Measurements from ENCODE around the gene NAB2.

NAB2 gene

GRCh38 chr12:57131896-57132744 is 43.2 kb downstream of the NAB2 start:
- no peak for DNase-seq (ENCODE audit: low spot score)

DNA sequence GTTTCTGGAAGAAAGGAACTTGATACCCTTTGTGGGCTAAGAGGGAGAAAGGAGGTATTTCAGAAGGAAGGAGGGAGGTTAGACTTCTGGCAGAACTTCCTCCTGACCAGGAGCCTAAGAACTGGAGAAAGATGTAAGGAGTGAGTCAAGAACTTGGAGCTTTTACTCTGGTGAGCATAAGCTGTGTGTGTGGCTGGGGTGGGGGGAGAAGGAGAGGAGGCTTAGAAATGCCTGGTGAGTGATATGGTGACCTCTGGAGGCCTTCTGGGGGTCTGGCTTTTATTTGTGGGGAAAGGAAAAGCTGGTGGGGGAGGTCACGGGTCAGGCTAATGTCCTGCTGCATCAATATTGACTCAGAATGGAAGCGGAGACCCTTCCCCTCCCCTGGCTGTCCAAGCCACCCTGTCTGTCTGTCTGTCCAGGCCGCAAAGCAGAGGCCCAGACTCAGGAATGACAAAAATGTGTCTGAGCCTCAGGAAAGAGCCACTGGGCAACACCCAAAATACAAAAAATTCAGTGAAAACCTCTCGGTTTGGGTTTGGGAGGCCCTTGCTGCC is 44.2 kb downstream of the NAB2 start:
- DNase-seq (ENCODE audit: low spot score): no peak

GRCh38 chr12:57133916-57134315 is 45.0 kb downstream of the NAB2 start:
- no peak for DNase-seq (ENCODE audit: low spot score)

GRCh38 chr12:57134949-57135348 is 46.0 kb downstream of the NAB2 start:
- DNase-seq (ENCODE audit: low spot score): no peak

GRCh38 chr12:57135527-57136326 is 46.8 kb downstream of the NAB2 start:
- DNase-seq (ENCODE audit: low spot score): peak; percentile 92

DNA sequence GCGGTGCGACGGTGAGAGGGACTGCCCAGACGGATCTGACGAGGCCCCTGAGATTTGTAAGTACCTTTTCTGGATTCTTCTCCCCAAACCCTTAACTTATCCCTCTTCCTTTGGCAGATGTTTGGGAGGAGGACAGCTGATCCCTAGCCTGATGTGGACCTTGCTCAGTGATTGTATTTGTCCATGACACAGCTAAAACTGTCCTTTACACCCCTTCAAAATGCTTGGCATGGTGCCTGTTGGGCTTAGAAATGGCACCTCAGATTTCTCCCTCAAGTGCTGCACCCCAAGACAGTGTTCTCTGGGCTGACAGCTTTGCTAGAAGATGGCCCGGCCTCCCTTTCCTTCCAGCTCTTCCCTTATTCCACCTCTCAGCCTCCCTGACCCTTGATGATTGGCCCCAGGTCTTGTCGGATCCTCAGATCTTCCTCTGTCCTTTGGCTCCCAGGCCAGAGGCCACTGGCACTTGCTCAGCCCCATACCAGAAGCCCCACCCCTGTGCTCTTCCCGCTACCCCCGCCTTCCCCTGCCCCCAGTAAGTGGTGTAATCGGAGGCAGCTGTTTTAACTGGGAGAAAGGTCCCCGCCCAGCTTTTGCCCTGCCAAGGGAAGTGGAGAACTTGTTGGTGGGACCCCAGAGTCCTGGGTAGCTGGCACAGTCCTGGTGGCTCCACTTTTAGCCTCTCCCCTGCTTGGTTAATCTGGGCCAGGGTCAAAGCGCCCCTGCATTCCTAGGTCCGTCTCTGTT is 49.8 kb downstream of the NAB2 start:
- DNase-seq (ENCODE audit: low spot score): no peak

DNA sequence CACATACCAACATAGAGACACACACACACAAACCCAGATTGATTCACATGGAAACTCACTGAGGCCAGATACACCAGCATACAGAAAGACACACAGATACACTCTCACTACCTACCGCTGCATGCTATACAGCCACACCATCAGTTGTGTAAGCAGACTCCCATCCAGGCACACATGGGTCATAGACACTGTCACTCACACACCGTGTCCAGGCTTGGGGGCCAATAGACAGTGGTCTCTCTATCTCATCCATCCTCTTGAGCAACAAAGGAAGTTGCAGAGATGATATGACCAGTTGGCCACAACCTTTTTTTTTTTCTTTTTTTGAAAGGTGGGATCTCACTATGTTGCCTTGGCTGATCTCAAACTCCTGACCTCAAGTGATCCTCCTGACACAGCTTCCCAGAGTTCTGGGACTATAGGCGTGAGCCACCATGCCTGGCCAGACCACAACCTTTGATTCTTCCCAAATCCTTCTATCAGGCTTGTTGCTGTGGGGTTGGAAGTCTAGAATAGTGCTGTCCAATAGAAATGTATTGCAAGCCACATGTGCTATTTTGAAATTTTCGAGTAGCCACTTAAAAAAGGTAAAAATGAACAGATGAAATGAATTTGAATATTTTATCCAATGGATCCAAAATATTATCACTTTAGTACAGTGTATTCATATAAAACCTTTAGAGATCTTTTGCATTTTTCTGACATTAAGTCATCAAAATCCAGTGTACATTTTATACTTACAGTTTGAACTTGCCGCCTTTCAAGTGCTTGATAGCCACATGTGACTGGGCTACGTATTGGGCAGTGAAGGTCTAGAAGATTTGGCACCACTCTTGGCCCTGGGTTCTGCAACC is 51.1 kb downstream of the NAB2 start:
- DNase-seq (ENCODE audit: low spot score): no peak

DNA sequence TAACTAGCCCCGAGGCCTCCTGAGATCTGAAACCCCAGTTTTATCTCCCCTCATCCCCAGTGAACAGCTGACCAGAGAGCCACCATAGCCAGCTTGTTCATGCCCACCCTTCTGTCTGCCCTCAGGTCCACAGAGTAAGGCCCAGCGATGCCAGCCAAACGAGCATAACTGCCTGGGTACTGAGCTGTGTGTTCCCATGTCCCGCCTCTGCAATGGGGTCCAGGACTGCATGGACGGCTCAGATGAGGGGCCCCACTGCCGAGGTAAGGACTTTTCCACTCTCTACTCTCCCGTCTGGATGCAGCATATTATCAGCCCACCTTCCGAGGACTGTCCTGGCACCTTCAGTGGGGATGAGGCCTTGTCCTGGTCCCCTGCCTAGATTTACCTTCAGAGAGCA is 52.3 kb downstream of the NAB2 start:
- DNase-seq (ENCODE audit: low spot score): no peak

DNA sequence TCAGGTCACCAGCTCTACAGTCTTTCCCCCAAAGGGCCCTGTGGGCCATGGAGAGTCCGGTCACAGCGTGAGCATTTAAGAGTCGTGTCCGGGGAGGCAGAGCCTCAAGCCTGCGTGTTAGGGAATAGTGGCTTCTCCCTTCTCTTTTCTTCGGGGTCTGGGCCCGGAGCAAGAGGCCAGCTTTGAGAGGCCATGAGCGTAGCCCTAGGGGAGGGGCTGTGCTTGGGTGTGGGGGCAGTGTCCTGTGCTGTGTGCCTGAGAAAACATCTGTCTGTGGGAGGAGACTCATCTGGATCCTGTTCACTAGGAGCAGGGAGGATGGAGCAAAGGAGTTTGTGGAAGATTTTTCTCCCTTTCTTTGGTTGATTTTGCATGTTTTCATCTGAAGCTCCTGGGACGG is 53.2 kb downstream of the NAB2 start:
- DNase-seq (ENCODE audit: low spot score): no peak

DNA sequence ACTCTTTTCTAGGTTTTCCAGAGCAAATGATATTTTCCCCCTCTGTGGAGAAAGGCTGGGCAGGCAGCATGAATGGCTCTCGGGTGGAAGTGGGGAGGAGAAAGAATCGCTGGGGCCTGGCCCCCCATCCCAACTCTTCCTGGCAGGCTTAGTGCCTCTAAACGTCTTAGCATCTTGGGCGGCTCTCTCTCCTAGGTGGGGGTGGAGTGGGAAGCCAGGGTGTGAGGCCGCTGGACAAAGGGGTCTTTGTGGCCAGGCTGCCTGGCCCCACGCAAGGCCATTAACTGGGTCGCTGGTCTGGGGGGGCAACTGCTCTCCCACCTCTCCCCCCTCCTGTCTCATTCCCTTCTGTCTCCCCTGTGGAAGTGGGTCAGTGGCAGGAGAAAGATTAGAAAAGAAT is 53.8 kb downstream of the NAB2 start:
- DNase-seq (ENCODE audit: low spot score): no peak

- DNase-seq (ENCODE audit: low spot score): no peak
Observed at GRCh38 chr12:57143454-57143853, 54.5 kb downstream of the NAB2 start.

Data from left forelimb (tissue), 1 donor.